Superior temporal gyrus (tissue), 1 donor: Measurements from ENCODE around the gene ERICH2.

Experiments used
- DNase-seq: peaks from one replicate; pipeline ENCODE4 v3.0.0-alpha.2; 2016; ENCODE audit errors: extremely low spot score

Gene ERICH2

DNA sequence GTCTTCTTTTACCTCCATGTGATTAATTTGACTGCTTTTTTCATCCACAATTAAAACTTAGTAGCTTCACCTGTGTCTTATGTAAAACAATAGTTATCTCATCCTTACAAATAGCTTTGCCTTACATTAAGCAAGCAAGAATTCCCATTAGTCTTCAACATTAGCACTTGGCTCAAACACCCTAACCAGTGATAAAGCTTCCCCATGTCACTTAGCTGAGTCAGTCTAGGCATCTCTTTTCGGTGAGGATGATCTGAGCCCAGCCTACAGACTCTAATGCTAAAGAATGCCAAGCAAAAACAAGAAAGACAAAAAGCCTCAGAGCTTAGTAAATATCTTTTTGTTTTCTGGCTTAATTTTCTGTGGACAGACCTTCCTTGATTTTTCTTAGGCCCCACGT is 72.6 kb downstream of the ERICH2 start:
- DNase-seq = no peak

DNA sequence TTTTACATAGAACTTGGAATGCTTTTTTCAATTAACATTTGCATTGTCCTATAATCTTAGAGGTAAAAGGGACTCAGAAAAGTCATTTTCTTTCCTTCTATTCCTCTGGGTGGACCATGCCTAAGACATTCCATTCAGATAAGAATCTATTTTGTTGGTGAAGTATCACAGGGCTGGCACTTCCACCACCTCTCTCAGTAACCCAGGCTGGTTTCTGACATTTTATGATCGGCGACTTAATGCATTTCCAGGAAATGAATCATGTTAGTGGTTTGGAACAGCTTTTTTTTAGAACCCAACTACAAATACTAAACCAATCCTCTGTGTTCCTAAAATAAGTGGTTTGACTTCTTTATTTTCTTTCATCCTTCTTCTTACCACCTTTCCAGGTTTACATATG is 73.5 kb downstream of the ERICH2 start:
- no peak for DNase-seq

DNA sequence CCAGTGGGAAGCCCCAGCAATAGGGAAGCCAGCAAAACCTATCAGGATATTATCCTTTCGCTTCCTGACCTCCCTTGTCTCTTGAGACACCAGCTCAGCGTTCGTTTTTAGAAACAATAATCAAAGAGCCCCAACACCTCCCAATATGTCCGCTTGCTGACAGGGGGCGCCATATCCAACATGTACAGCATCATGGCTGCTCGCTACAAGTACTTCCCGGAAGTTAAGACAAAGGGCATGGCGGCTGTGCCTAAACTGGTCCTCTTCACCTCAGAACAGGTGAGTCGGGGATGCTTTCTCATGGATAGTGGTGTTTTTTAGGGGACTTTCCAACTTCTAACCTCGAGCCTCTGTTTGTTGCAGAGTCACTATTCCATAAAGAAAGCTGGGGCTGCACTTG is 75.2 kb downstream of the ERICH2 start:
- no peak for DNase-seq

DNA sequence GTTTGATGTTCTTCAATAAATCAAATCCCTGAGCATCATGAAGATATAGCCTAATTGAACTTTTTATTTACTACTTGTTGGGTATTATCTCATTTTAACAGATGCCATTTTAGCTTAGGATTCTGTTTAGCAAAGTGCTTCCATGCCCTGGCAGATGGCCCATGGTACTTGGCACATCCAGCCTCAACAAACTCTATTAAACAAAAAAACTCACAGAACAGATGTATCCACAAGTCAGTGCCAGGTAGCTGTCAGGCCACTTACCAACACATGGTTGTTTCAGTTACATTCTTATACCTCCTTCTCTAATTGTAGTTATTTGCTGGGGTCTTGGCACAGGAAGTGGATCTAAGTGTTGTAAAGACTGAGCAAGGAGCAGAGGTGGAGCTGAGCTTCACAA is 76.1 kb downstream of the ERICH2 start:
- no peak for DNase-seq

DNA sequence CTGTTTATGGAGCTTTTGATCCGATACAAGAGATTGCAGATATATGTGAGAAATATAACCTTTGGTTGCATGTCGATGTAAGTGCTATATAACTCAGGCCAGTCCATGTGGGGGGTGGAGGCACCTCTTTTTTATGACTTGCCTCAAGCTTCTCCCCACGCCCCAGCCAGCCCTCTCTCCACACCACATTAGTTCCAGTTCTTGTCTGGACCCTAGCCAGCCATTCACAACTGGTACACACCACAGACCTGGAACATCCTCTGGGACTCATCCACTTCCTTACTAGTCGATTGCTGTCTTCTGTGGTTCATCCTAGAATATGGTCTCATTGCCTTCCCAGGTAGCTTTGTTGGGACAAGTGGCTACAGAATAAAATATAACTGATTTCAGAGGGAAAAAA is 77.5 kb downstream of the ERICH2 start:
- DNase-seq = no peak
